Keratinocyte (primary cell): ENCODE data around the gene HBZ.

Source experiments
- EZH2 ChIP-seq: IDR thresholded peaks from one replicate; pipeline ENCODE4 v1.6.1; 2012; ENCODE audit warnings: inconsistent platforms, mild to moderate bottlenecking, low read length, moderate library complexity
- TF ChIP-seq, protein P1 (sequence below), 3 experiments: IDR thresholded peaks in 1 of 3; conservative IDR thresholded peaks in 1 of 3; optimal IDR thresholded peaks in 1 of 3; 2 replicates in 2 of 3; 3 replicates in 1 of 3; pipeline versions ENCODE3 to v1.5.1; 2011; ENCODE audit warnings: low read length in 3 of 3, mild to moderate bottlenecking in 3 of 3, moderate library complexity in 2 of 3, control low read depth in 1 of 3, inconsistent platforms in 1 of 3; ENCODE audit not compliant: insufficient read depth in 2 of 3; ENCODE audit errors: extremely low read depth in 1 of 3

DNA sequence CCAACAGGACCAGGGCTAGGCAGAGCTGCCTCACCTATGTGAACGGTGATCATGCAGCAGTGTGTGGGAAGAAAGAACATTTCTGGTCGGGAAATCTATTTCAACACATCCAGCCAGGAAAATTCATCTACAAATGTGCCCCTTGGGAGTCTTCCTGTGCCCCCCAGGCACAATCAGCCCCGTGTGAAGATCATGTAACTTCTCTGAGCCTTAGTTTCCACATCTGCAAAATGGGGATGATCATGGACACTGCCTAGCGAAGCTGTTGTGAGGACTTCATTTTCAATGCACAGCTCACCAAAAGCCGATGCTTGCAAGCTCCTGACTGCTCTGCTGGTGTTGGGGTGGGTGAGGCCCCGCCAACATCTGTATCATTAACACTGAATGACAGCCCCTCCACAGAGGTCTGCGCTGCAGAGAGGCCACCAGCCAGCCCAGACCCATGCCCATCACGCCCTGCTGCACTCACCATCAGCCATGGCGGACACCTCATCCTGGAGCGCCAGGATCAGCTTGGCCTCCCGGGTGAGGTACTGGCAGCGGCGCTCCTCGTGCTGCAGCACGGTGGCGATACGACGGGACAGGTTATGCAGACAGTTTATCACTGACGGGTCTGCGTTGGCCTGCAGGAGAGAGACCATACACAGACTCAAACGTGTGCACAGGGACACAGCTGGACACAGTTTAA is 40.1 kb upstream of the HBZ start:
- TF ChIP-seq, protein P1, sequence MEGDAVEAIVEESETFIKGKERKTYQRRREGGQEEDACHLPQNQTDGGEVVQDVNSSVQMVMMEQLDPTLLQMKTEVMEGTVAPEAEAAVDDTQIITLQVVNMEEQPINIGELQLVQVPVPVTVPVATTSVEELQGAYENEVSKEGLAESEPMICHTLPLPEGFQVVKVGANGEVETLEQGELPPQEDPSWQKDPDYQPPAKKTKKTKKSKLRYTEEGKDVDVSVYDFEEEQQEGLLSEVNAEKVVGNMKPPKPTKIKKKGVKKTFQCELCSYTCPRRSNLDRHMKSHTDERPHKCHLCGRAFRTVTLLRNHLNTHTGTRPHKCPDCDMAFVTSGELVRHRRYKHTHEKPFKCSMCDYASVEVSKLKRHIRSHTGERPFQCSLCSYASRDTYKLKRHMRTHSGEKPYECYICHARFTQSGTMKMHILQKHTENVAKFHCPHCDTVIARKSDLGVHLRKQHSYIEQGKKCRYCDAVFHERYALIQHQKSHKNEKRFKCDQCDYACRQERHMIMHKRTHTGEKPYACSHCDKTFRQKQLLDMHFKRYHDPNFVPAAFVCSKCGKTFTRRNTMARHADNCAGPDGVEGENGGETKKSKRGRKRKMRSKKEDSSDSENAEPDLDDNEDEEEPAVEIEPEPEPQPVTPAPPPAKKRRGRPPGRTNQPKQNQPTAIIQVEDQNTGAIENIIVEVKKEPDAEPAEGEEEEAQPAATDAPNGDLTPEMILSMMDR (optimal IDR thresholded peaks at IDR 0.05 in 1 of 3, IDR thresholded peaks at IDR 0.05 in 1 of 3, conservative IDR thresholded peaks at IDR 0.05 in 1 of 3; ENCODE audit: extremely low read depth in 1 of 3, insufficient read depth in 2 of 3, low read length in 3 of 3) = no peak
- TF ChIP-seq EZH2 = no peak
